ENCODE results near the gene EFHB.

The EFHB gene

DNA sequence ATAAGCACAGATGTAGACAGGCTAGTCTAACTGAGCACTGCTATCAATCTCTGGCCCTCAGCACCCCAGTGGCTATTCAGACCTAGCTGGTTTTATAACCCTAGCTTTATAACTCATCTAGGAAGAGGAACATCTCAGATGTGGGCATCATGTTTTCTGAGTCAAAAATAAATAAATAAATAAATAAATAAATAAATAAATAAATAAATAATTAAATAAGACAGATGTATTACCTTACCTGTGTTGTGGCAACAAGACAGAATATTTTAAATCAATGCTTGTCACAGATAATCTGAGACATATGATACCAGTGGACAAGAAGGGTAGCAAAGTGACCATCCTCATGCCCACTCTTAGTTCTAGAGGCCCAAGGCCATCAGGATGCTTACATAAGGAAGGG is 52.2 kb downstream of the EFHB start (continued):
- no peak for TF ChIP-seq KLF8 (tag by site-specific recombination; IDR thresholded peaks at IDR 0.05)
- TF ChIP-seq, protein P1, sequence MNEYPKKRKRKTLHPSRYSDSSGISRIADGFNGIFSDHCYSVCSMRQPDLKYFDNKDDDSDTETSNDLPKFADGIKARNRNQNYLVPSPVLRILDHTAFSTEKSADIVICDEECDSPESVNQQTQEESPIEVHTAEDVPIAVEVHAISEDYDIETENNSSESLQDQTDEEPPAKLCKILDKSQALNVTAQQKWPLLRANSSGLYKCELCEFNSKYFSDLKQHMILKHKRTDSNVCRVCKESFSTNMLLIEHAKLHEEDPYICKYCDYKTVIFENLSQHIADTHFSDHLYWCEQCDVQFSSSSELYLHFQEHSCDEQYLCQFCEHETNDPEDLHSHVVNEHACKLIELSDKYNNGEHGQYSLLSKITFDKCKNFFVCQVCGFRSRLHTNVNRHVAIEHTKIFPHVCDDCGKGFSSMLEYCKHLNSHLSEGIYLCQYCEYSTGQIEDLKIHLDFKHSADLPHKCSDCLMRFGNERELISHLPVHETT (tag by site-specific recombination; IDR thresholded peaks at IDR 0.05): no peak
- TF ChIP-seq ZNF19 (tag by site-specific recombination; IDR thresholded peaks at IDR 0.05; ENCODE audit: low read depth): 0 out of 2 replicates have a peak, but pooled peaks have one; percentile 64
- TF ChIP-seq IKZF3 (tag by site-specific recombination; IDR thresholded peaks at IDR 0.05): no peak
- no peak for TF ChIP-seq TRIM28 (IDR thresholded peaks at IDR 0.05; ENCODE audit: borderline replicate concordance, low read length)
- TF ChIP-seq ZNF555 (tag by site-specific recombination; conservative IDR thresholded peaks at IDR 0.05): peak; percentile 92
- peak; percentile 78 for TF ChIP-seq ZBTB8A (tag by site-specific recombination; IDR thresholded peaks at IDR 0.05)
- TF ChIP-seq ZNF140 (tag by site-specific recombination; IDR thresholded peaks at IDR 0.05): peak; percentile 61; the same call in 1 of the 2 replicates
- TF ChIP-seq ZNF707 (tag by site-specific recombination; IDR thresholded peaks at IDR 0.05): no peak
- TF ChIP-seq, protein P2, sequence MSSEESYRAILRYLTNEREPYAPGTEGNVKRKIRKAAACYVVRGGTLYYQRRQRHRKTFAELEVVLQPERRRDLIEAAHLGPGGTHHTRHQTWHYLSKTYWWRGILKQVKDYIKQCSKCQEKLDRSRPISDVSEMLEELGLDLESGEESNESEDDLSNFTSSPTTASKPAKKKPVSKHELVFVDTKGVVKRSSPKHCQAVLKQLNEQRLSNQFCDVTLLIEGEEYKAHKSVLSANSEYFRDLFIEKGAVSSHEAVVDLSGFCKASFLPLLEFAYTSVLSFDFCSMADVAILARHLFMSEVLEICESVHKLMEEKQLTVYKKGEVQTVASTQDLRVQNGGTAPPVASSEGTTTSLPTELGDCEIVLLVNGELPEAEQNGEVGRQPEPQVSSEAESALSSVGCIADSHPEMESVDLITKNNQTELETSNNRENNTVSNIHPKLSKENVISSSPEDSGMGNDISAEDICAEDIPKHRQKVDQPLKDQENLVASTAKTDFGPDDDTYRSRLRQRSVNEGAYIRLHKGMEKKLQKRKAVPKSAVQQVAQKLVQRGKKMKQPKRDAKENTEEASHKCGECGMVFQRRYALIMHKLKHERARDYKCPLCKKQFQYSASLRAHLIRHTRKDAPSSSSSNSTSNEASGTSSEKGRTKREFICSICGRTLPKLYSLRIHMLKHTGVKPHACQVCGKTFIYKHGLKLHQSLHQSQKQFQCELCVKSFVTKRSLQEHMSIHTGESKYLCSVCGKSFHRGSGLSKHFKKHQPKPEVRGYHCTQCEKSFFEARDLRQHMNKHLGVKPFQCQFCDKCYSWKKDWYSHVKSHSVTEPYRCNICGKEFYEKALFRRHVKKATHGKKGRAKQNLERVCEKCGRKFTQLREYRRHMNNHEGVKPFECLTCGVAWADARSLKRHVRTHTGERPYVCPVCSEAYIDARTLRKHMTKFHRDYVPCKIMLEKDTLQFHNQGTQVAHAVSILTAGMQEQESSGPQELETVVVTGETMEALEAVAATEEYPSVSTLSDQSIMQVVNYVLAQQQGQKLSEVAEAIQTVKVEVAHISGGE (tag by site-specific recombination; conservative IDR thresholded peaks at IDR 0.05; ENCODE audit: low read depth): peak; percentile 78
- peak; percentile 94 for TF ChIP-seq ZNF394 (tag by site-specific recombination; IDR thresholded peaks at IDR 0.05; ENCODE audit: borderline replicate concordance)
- TF ChIP-seq, protein P3, sequence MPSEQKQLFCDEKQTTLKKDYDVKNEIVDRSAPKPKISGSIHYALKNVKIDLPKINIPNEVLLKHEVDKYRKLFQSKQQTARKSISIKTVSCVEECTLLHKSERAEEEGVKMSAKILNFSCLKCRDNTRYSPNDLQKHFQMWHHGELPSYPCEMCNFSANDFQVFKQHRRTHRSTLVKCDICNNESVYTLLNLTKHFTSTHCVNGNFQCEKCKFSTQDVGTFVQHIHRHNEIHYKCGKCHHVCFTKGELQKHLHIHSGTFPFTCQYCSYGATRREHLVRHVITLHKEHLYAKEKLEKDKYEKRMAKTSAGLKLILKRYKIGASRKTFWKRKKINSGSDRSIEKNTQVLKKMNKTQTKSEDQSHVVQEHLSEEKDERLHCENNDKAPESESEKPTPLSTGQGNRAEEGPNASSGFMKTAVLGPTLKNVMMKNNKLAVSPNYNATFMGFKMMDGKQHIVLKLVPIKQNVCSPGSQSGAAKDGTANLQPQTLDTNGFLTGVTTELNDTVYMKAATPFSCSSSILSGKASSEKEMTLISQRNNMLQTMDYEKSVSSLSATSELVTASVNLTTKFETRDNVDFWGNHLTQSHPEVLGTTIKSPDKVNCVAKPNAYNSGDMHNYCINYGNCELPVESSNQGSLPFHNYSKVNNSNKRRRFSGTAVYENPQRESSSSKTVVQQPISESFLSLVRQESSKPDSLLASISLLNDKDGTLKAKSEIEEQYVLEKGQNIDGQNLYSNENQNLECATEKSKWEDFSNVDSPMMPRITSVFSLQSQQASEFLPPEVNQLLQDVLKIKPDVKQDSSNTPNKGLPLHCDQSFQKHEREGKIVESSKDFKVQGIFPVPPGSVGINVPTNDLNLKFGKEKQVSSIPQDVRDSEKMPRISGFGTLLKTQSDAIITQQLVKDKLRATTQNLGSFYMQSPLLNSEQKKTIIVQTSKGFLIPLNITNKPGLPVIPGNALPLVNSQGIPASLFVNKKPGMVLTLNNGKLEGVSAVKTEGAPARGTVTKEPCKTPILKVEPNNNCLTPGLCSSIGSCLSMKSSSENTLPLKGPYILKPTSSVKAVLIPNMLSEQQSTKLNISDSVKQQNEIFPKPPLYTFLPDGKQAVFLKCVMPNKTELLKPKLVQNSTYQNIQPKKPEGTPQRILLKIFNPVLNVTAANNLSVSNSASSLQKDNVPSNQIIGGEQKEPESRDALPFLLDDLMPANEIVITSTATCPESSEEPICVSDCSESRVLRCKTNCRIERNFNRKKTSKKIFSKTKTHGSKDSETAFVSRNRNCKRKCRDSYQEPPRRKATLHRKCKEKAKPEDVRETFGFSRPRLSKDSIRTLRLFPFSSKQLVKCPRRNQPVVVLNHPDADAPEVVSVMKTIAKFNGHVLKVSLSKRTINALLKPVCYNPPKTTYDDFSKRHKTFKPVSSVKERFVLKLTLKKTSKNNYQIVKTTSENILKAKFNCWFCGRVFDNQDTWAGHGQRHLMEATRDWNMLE (tag by site-specific recombination; conservative IDR thresholded peaks at IDR 0.05; ENCODE audit: low read depth): peak; percentile 90
- no peak for TF ChIP-seq ZNF830 (tag by site-specific recombination; IDR thresholded peaks at IDR 0.05; ENCODE audit: low read depth)
- TF ChIP-seq, protein P4, sequence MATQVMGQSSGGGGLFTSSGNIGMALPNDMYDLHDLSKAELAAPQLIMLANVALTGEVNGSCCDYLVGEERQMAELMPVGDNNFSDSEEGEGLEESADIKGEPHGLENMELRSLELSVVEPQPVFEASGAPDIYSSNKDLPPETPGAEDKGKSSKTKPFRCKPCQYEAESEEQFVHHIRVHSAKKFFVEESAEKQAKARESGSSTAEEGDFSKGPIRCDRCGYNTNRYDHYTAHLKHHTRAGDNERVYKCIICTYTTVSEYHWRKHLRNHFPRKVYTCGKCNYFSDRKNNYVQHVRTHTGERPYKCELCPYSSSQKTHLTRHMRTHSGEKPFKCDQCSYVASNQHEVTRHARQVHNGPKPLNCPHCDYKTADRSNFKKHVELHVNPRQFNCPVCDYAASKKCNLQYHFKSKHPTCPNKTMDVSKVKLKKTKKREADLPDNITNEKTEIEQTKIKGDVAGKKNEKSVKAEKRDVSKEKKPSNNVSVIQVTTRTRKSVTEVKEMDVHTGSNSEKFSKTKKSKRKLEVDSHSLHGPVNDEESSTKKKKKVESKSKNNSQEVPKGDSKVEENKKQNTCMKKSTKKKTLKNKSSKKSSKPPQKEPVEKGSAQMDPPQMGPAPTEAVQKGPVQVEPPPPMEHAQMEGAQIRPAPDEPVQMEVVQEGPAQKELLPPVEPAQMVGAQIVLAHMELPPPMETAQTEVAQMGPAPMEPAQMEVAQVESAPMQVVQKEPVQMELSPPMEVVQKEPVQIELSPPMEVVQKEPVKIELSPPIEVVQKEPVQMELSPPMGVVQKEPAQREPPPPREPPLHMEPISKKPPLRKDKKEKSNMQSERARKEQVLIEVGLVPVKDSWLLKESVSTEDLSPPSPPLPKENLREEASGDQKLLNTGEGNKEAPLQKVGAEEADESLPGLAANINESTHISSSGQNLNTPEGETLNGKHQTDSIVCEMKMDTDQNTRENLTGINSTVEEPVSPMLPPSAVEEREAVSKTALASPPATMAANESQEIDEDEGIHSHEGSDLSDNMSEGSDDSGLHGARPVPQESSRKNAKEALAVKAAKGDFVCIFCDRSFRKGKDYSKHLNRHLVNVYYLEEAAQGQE (tag by site-specific recombination; IDR thresholded peaks at IDR 0.05): peak; percentile 71
- TF ChIP-seq MEIS1 (CRISPR knock-in tag; IDR thresholded peaks at IDR 0.05; ENCODE audit: borderline replicate concordance): no peak
- TF ChIP-seq ZNF354C (tag by site-specific recombination; IDR thresholded peaks at IDR 0.05; ENCODE audit: borderline replicate concordance, low read depth): 0 out of 2 replicates have a peak, but pooled peaks have one; percentile 33
- peak; percentile 53; the same call in 1 of the 2 replicates for TF ChIP-seq ZNF664 (tag by site-specific recombination; IDR thresholded peaks at IDR 0.05)
- TF ChIP-seq ZNF560 (tag by site-specific recombination; IDR thresholded peaks at IDR 0.05; ENCODE audit: borderline replicate concordance): 0 out of 2 replicates have a peak, but pooled peaks have one; percentile 43
- TF ChIP-seq ZNF324 (tag by site-specific recombination; IDR thresholded peaks at IDR 0.05): no peak
- TF ChIP-seq ZFP37 (tag by site-specific recombination; IDR thresholded peaks at IDR 0.05): 0 out of 2 replicates have a peak, but pooled peaks have one; percentile 39
- peak; percentile 69 for TF ChIP-seq ZNF510 (tag by site-specific recombination; IDR thresholded peaks at IDR 0.05; ENCODE audit: insufficient replicate concordance)
- TF ChIP-seq, protein P5, sequence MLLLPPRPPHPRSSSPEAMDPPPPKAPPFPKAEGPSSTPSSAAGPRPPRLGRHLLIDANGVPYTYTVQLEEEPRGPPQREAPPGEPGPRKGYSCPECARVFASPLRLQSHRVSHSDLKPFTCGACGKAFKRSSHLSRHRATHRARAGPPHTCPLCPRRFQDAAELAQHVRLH (tag by site-specific recombination; IDR thresholded peaks at IDR 0.05): no peak
- peak; percentile 78 for TF ChIP-seq ZNF623 (tag by site-specific recombination; IDR thresholded peaks at IDR 0.05)
- TF ChIP-seq ZNF549 (tag by site-specific recombination; IDR thresholded peaks at IDR 0.05): no peak
- TF ChIP-seq, protein P6, sequence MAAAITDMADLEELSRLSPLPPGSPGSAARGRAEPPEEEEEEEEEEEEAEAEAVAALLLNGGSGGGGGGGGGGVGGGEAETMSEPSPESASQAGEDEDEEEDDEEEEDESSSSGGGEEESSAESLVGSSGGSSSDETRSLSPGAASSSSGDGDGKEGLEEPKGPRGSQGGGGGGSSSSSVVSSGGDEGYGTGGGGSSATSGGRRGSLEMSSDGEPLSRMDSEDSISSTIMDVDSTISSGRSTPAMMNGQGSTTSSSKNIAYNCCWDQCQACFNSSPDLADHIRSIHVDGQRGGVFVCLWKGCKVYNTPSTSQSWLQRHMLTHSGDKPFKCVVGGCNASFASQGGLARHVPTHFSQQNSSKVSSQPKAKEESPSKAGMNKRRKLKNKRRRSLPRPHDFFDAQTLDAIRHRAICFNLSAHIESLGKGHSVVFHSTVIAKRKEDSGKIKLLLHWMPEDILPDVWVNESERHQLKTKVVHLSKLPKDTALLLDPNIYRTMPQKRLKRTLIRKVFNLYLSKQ (tag by site-specific recombination; IDR thresholded peaks at IDR 0.05; ENCODE audit: borderline replicate concordance): no peak

Measured in HEK293 (cell line).